Sciatic nerve (tissue), 2 donors: ENCODE measurements around the gene OARD1. TPM values are rescaled to one million over a fixed set of nuclear protein-coding genes. Genes with fewer than 3 reads are reported as not detected.

Experiments used
- ATAC-seq: fragments of 200-7000 bp; cut with Tn5 transposase; one replicate; pipeline ENCODE4 v1.9.1; 2020; ENCODE audit warnings: mild to moderate bottlenecking, moderate library complexity
- DNase-seq: peaks from one replicate; pipeline ENCODE4 v3.0.0-alpha.2; 2020; ENCODE audit warnings: low spot score
- intact Hi-C: fragments of 100-400 bp; cut with DNase I; formaldehyde crosslinking; loops from one replicate; pipeline ENCODE4 v1.14.2; 2022
- total RNA-seq: library from RNA; stranded (reverse); fragmentation: NEBNext Ultra II Directional; extraction: Animal tissue kit (Norgen Biotek cat#: 25700); gene quantifications from one replicate; pipeline ENCODE4 v1.2.1, GENCODE V29; 2021
- donor health status: DM: no; HTN: no; CAD: no.
- donor health status: DM: no; HTN: no; CAD: no.

OARD1 gene
- total RNA-seq, 1 donor from 2014 or later: 26.4 TPM

- ATAC-seq (no peak), DNase-seq (no peak)
- intact Hi-C loops: no loop called here
Observed at GRCh38 chr6:41051873-41052272, 20.3 kb downstream of the OARD1 start.

- DNase-seq (no peak), ATAC-seq (no peak)
- intact Hi-C loops: no loop called here
Observed at GRCh38 chr6:41050536-41050935, 21.6 kb downstream of the OARD1 start.

- no peak for ATAC-seq
Observed at GRCh38 chr6:41049955-41050354, 22.2 kb downstream of the OARD1 start.

GRCh38 chr6:41049521-41049920 lies 22.6 kb downstream of the OARD1 start:
- DNase-seq: no peak
- intact Hi-C loops: no loop called here
- ATAC-seq: no peak

More at GRCh38 chr6:41049955-41050354, 22.2 kb downstream of the OARD1 start:
- intact Hi-C loops: no loop called here
- DNase-seq: no peak

- no peak for ATAC-seq
- no peak for DNase-seq
- intact Hi-C loops: no loop called here
Observed at GRCh38 chr6:41047745-41048732, 24.1 kb downstream of the OARD1 start.

- DNase-seq: no peak
- intact Hi-C loops: no loop called here
- no peak for ATAC-seq
Observed at GRCh38 chr6:41047306-41047705, 24.9 kb downstream of the OARD1 start.

GRCh38 chr6:41046084-41046483 lies 26.1 kb downstream of the OARD1 start:
- intact Hi-C loops: no loop called here
- no peak for ATAC-seq
- DNase-seq: no peak

GRCh38 chr6:41045664-41046063 lies 26.5 kb downstream of the OARD1 start:
- ATAC-seq (no peak), DNase-seq (no peak)
- intact Hi-C loops: no loop called here

GRCh38 chr6:41043151-41043550 lies 29.0 kb downstream of the OARD1 start:
- DNase-seq: no peak
- intact Hi-C loops: no loop called here
- no peak for ATAC-seq

GRCh38 chr6:41042226-41043055 lies 29.7 kb downstream of the OARD1 start, which contains the start of gene TSPO2:
TSPO2 (plus strand) TSS chr6:41042467; CDS start chr6:41042986, 519 bp downstream.
- no peak for ATAC-seq

GRCh38 chr6:41040940-41041536 lies 31.1 kb downstream of the OARD1 start:
- intact Hi-C loops: no loop called here
- ATAC-seq: no peak
- DNase-seq: no peak

More at GRCh38 chr6:41042226-41043055, 29.7 kb downstream of the OARD1 start, which contains the start of gene TSPO2:
- no peak for DNase-seq
- intact Hi-C loops: no loop called here

- DNase-seq (no peak), ATAC-seq (no peak)
- intact Hi-C loops: no loop called here
Observed at GRCh38 chr6:41040101-41040939, 31.8 kb downstream of the OARD1 start.

- intact Hi-C loops: no loop called here
Observed at GRCh38 chr6:41039060-41039998, 32.8 kb downstream of the OARD1 start, which contains the start of gene UNC5CL. UNC5CL (minus strand) TSS chr6:41039221; CDS start chr6:41035074, 4,147 bp downstream.

GRCh38 chr6:41038205-41038604 lies 34.0 kb downstream of the OARD1 start:
- DNase-seq (no peak), ATAC-seq (no peak)
- intact Hi-C loops: no loop called here

More at GRCh38 chr6:41039060-41039998, 32.8 kb downstream of the OARD1 start, which contains the start of gene UNC5CL:
- DNase-seq (no peak), ATAC-seq (no peak)

- no peak for DNase-seq
- no peak for ATAC-seq
- intact Hi-C loops: no loop called here
Observed at GRCh38 chr6:41037107-41037900, 34.9 kb downstream of the OARD1 start.

GRCh38 chr6:41036601-41037000 lies 35.6 kb downstream of the OARD1 start:
- DNase-seq (no peak), ATAC-seq (no peak)
- intact Hi-C loops: no loop called here
